ELF-1 (cell line): Measurements from ENCODE around the gene INSYN2B.
"Not testable (repeated sequence)": the region's sequence is repeated elsewhere in the genome, so short reads cannot be mapped to it uniquely, and the experiment has no call there.

Experiments used
- DNase-seq: peaks from one replicate; pipeline ENCODE4 v3.0.0-alpha.2; 2016; ENCODE audit warnings: low read depth, low spot score

The INSYN2B gene

GRCh38 chr5:169971780-169972179, 8.5 kb downstream of the INSYN2B start:
- DNase-seq: no peak

- DNase-seq: no peak
Observed at GRCh38 chr5:169970911-169971765, 9.2 kb downstream of the INSYN2B start.

GRCh38 chr5:169970339-169970738, 10.0 kb downstream of the INSYN2B start:
- no peak for DNase-seq

GRCh38 chr5:169964246-169964645, 16.0 kb downstream of the INSYN2B start:
- DNase-seq: no peak

GRCh38 chr5:169960659-169961058, 19.6 kb downstream of the INSYN2B start:
- no peak for DNase-seq

- no peak for DNase-seq
Observed at GRCh38 chr5:169958278-169958677, 22.0 kb downstream of the INSYN2B start.

- no peak for DNase-seq
Observed at GRCh38 chr5:169956756-169957155, 23.5 kb downstream of the INSYN2B start.

GRCh38 chr5:169956126-169956525, 24.2 kb downstream of the INSYN2B start:
- DNase-seq: no peak

GRCh38 chr5:169954786-169955185, 25.5 kb downstream of the INSYN2B start:
- no peak for DNase-seq

- not testable (repeated sequence) for DNase-seq
Observed at GRCh38 chr5:169953196-169953595, 27.1 kb downstream of the INSYN2B start.

- no peak for DNase-seq
Observed at GRCh38 chr5:169950333-169950732, 30.0 kb downstream of the INSYN2B start.

GRCh38 chr5:169946743-169947295, 33.5 kb downstream of the INSYN2B start:
- DNase-seq: no peak

GRCh38 chr5:169945831-169946261, 34.4 kb downstream of the INSYN2B start:
- DNase-seq: no peak

- no peak for DNase-seq
Observed at GRCh38 chr5:169944922-169945680, 35.2 kb downstream of the INSYN2B start.

GRCh38 chr5:169944115-169944514, 36.2 kb downstream of the INSYN2B start:
- DNase-seq: no peak

GRCh38 chr5:169943026-169943425, 37.3 kb downstream of the INSYN2B start:
- DNase-seq: no peak

GRCh38 chr5:169942181-169942580, 38.1 kb downstream of the INSYN2B start:
- no peak for DNase-seq

GRCh38 chr5:169941542-169941941, 38.8 kb downstream of the INSYN2B start:
- no peak for DNase-seq

GRCh38 chr5:169939731-169940130, 40.6 kb downstream of the INSYN2B start:
- DNase-seq: no peak

GRCh38 chr5:169938439-169938838, 41.9 kb downstream of the INSYN2B start:
- no peak for DNase-seq

GRCh38 chr5:169935762-169936161, 44.5 kb downstream of the INSYN2B start:
- DNase-seq: no peak

GRCh38 chr5:169934990-169935389, 45.3 kb downstream of the INSYN2B start:
- no peak for DNase-seq
